Measurements from ENCODE around the gene DISP3. TPM values are rescaled to one million over a fixed set of nuclear protein-coding genes. Genes with fewer than 3 reads are reported as not detected.

DISP3 gene
- total RNA-seq, 4 donors from 2014 or later, result 0.19 TPM; not detected in 3

DNA sequence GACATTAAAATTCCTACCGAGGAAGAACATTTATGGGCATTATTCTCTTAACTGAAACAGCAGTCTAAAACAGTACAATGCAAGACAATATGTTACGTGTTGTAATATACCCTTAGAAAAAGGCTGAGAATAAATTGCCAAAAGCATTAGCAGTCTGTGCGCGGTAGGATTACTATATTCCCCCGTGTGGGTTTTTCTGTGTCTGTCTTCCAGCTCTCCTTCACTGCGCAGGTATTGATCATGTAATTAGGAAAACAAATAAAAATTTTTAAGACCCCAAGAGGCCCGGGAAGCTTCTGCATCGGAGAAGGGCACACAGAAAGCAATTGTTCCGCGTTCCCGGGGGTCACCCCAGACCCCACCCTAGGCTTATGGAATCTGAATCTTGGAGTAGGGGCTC, 106.4 kb downstream of the DISP3 start:
- H3K4me3 ChIP-seq, result no peak overlapping the region
- peaks cover 0 to 8% (median 0%) of the 10 kb centered on the region in 3 donors for H3K9me3 ChIP-seq
- H3K27ac ChIP-seq, result no peak overlapping the region
- H3K36me3 ChIP-seq, result no peaks in the 10 kb centered on the region
- ATAC-seq, result no peak
- no peak for TF ChIP-seq EP300 (IDR thresholded peaks at IDR 0.05)
- no peak for TF ChIP-seq POLR2AphosphoS5 (IDR thresholded peaks at IDR 0.05)
- no peak for TF ChIP-seq CTCF (IDR thresholded peaks at IDR 0.05)
- no peak for TF ChIP-seq POLR2A (IDR thresholded peaks at IDR 0.05)
- H3K4me1 ChIP-seq, result no peaks in the 10 kb centered on the region
- 76 to 81% methylated on average over 6 to 11 of the region's 11 CpGs for WGBS, 2 donors (ENCODE audit: low coverage in 1 of 2)
- H3K27me3 ChIP-seq, result peaks cover 83% of the 10 kb centered on the region

Other genes starting within 250 kb of the DISP3 start
- 10 to 100 TPM; 32.4 to 55.4 (median 42.5) TPM for gene MTOR, start 216.6 kb upstream of the DISP3 start, total RNA-seq
- 10 to 100 TPM; 11.7 to 16.3 (median 14.0) TPM for gene UBIAD1, start 206.0 kb upstream of the DISP3 start, total RNA-seq
- gene FBXO2, start 175.3 kb downstream of the DISP3 start, total RNA-seq, result 10 to 100 TPM in 1 of 4 donors, 1 to 10 TPM in 3; 4.7 to 12.5 (median 6.8) TPM
- 10 to 100 TPM; 10.5 to 22.9 (median 17.2) TPM for gene FBXO44, start 175.7 kb downstream of the DISP3 start, total RNA-seq
- 10 to 100 TPM; 17.0 to 20.7 (median 18.8) TPM for gene FBXO6, start 185.0 kb downstream of the DISP3 start, total RNA-seq
- gene MAD2L2, start 202.0 kb downstream of the DISP3 start, total RNA-seq, result 10 to 100 TPM; 19.4 to 43.7 (median 24.3) TPM
- under 1 TPM in 3 of 4 donors, not detected in 1; 0.08 to 0.16 (median 0.12) TPM for gene DRAXIN, start 212.6 kb downstream of the DISP3 start, total RNA-seq